Endometrial microvascular endothelial cells (primary cell): ENCODE measurements around the gene SETX. TPM values are rescaled to one million over a fixed set of nuclear protein-coding genes. Genes with fewer than 3 reads are reported as not detected.

Experiments
- in situ Hi-C: cut with HindIII; loops from 2 replicates; pipeline ENCODE4 v1.10.0; 2017; ENCODE audit warnings: low sequenced_read_pairs, low pct_unique_long_range_greater_than_20kb; ENCODE audit errors: inconsistent ontology term
- total RNA-seq: library from RNA; depleted of rRNA; stranded (reverse); fragments of >200 nt; gene quantifications from one replicate; pipeline ENCODE4 v1.2.3, GENCODE V29; 2015; ENCODE audit errors: inconsistent ontology term

Gene SETX
- total RNA-seq, 1 donor from 2014 or later, result 25.4 TPM

DNA sequence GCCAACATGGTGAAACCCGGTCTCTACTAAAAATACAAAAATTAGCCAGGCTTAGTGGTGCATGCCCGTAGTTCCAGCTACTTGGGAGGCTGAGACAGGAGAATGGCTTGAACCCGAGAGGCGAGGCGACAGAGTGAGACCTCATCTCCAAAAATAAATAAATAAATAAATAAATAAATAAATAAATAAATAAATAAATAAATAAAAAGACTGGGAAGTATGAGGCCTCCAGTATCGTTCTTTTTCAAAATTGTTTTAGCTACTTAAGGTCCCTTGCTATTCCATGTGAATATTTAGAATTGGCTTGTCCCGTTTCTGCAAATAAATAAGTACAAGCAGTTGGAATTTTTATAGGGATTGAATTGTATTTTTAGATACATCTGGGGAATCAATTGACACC is 3.0 kb upstream of the SETX start:
- in situ Hi-C loops, result no loop called here

- in situ Hi-C loops, result no loop called here
These were observed 1.6 kb upstream of the SETX start for GRCh38 chr9:132356324-132356924.

GRCh38 chr9:132351404-132352045 is 3.3 kb downstream of the SETX start:
- in situ Hi-C loops, result no loop called here

- in situ Hi-C loops, result no loop called here
These were observed 3.9 kb downstream of the SETX start for GRCh38 chr9:132350861-132351315.

DNA sequence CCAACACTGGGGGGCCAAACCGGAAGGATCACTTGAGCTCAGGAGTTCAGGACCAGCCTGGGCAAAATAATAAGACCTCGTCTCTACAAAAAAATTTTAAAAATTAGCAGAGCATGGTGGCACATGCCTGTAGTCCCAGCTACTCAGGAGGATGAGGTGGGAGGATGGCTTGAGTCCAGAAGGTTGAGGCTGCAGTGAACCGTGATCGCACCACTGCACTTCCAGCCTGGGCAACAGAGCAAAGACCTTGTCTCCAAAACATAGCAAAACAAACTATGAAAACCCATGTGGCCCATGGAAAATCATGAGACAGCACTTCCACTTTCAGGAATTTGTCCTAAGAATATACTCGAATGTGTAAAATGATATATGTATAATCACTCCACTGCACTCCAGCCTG is 6.1 kb downstream of the SETX start:
- in situ Hi-C loops, result no loop called here

DNA sequence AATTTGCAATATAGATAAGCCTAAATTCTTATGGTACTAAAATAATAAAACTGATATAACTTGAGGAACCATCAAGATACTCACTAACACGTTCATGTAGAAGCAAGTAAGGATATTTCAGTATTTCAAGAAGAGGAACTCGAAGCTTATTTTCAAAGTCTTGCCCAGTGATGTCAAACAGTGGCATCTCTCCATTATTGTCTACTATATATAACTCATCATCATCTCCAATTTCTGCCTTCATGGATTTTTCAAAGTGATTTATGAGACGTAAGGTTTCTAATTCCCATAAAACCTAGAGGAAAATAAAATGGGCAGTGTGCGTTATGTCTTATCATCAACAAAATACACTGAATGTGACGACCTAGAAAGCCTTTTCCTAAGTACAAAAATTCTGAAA is 8.6 kb downstream of the SETX start:
- in situ Hi-C loops, result no loop called here

DNA sequence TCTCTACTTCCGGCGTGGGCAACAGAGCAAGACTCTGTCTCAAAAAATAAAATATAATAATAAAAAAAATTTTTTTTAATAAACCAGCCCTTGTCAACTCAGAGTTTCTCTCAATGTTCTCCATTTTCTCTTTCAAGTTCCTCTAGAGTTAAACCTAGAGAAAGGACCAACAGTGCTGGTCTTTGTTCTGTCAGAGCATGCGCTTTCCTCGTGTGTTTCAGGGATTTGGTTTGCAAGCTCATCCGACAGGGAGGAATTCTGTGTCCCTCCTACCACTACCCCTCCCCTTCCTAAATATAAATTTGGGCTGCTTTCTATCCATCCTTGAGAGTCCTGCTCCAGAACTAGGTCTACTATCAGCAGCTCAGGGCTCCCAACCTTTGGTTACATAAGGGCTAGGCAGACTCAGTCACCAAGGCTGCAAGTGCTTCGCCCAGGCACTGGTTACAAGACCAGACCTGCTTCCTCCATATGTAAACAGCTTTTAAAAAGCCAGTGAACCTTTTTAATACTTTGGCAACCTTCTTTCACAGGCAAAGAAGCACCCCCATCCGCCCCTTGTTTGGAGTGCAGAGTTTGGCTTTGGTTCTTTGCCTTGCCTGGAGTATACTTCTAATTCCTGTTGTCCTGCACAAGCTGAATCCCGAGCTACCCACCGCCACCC is 13.5 kb downstream of the SETX start:
- in situ Hi-C loops, result no loop called here

GRCh38 chr9:132334364-132334763 is 20.4 kb downstream of the SETX start:
- in situ Hi-C loops, result no loop called here

DNA sequence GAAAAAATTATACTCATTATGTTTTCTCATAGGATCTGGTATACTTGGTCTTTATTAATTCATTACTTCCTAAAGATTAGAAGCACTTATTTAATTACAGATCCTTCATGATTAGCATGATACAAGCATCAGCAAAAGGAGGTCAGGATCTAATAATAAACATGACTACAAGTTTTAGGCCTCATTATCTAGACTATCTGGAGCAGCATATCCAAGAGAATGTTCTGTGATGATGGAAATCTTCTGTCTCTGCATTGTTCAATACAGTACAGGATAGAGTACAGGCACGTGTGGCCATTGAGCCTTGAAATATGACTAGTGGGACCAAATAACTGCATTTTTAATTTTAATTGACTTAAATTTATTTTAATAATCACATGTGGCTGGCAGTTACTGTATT is 21.2 kb downstream of the SETX start:
- in situ Hi-C loops, result no loop called here

DNA sequence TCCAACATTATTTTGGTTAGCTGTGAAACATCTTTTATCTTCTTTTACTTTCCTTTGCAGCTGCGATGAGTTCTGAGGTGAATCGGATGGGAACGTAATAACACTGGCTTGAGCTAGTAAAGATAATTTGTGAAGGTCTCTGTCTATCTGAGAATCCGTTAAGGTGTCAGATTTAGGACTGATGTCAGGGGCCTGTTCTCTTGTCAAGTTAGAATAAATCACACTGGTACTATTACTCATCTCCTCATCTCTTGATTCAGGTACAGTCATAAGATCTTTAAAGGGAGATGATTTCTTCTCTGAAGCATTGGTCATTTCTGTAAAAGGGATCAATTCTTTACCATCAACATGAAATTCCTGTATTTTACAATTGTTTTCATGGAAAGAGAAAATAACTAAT is 26.2 kb downstream of the SETX start:
- in situ Hi-C loops, result no loop called here

DNA sequence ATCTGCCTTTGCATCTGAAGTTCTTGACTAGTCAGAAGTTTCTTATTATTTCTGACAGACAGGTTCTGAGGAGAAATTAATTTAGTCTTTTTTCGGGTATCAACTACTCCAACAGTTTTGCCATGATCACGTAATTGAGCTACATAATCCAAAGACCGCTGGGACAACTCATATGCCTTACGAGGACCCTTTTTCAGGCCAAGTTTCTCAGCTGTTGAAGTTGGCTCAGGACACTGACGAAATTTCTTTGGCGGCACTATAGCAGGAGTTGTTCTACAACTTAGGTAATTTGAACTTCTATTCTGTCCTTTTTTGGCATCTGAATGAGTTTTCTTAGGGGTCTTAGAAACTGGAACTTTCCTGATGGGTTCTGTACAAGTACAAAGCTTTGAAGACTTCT is 27.2 kb downstream of the SETX start:
- in situ Hi-C loops, result no loop called here

DNA sequence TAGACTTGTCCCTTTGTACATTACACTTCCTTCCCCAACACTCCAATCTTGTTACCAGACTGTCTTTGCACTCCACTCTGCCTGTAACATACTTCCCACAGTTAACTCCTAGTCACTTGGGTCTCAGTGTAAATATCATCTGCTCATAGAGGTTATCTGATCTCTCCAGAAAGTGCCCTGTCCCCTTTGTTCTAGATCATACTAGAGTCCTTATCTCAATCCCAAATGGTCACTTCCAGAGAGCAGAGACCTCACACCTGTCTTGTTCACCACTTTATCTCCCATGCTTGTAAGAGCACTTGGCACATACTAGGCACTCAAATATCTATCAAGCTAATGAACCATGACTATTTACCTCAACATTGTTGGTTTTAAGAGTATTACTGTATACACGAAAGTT is 30.4 kb downstream of the SETX start:
- in situ Hi-C loops, result no loop called here

GRCh38 chr9:132319421-132320110 is 35.2 kb downstream of the SETX start:
- in situ Hi-C loops, result no loop called here

DNA sequence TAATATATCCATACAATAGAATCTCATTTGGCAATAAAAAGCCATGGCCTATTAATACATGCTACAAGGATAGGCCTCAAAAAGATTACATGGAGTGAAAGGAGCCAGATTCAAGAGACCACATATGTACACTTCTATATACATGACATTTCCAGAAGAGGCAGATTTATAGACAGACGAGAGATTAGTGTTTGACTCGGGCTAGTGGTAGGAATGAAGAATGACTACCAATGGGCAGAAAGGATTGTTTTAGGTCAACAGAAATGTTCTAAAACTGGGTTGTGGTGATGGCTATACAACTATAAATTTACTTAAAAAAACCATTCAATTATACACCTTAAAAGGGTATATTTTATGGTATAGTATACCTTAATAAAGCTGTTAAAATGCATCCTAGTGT is 41.9 kb downstream of the SETX start:
- in situ Hi-C loops, result no loop called here

DNA sequence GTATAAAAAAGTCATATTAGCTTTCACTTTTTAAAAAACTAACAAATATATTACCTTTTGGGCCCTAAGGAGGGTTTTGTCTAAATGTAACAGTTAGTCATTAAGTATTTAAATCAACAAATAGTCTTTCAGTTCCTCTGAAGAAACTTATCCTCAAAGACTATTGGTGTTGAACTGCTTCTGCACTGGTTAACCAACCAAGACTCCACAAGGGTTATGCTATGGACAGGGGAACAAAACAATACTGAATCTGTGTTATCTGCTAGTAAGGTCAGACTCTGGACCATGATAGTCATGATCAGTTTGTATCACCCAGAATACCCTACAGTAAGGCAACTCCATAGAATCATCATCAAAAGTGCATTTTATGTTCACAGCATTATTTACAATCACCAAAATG is 42.4 kb downstream of the SETX start:
- in situ Hi-C loops, result no loop called here

GRCh38 chr9:132311978-132312377 is 42.8 kb downstream of the SETX start:
- in situ Hi-C loops, result no loop called here

GRCh38 chr9:132309056-132309455 is 45.7 kb downstream of the SETX start:
- in situ Hi-C loops, result no loop called here

DNA sequence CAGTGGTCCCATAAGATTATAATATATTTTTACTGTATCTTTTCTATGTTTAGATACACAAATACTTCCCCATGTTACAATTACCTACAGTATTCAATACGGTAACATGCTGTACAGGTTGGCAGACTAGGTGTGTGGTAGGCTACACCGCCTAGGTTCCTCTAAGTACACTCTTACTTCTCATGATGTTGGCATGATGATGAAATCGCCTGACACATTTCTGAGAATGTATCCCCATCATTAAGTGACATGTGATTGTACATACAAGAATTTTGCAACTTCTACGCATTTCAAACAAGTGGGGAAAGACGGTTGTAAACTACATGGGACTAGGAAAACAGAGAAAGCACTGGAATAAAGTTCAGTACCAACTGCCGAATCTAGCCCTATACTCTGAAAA is 53.3 kb downstream of the SETX start:
- in situ Hi-C loops, result no loop called here

- in situ Hi-C loops, result no loop called here
These were observed 55.6 kb downstream of the SETX start for GRCh38 chr9:132299221-132299620.

DNA sequence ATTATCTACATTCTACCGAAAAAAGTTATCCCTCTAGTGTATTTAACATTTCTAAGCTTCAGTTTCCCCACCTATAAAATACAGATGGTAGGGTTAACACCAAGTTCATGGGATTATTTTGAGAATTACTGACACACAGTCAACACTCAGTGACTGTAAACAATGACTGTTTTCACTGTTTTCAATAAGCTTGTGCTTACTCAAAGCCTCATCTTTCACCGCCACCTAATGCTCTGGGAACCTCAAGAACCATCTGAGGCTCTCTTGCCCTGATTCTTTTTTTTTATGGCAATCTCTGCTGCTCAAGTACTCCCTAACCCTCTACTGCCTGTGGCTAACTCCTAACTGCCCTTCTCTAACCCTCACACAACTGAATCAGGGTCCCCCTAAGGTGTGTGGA is 59.6 kb downstream of the SETX start:
- in situ Hi-C loops, result no loop called here
